ENCODE measurements around the gene GLRX.

Gene GLRX

DNA sequence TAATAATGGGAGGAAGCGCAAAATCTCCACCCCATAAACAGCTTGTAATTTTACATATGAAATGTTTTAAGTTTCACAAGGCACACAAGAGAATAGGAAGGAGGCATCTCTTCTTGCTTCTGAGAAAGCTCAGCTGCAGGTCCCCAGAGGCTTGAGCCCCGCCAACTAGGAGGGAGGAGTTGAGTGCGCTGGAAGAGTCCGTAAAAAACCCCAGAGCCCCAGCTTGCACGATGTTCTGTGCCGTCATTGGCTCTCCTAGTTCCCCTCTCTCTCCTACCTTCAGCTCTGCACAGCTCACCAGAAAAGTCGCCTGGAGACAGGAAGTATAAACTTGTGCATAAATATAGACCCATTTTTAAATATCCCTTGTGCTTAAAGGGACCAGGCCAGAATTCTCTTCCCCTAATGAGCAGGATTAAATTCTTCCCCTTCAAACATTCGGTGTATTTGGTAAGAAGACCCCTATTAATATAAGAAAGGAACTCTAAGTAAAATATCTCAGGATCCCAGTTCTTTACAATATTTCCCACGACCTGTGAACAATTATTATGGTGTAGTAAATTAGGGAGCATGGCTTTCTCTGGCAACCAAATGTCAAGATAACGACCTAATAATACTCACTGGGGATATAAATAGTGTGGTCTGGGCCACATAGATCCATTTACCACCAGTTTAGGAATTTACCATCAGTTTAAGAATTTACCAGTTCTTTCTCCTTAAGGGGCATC is 13.7 kb downstream of the GLRX start:
- TF ChIP-seq SPI1 (IDR thresholded peaks at IDR 0.05; ENCODE audit: borderline replicate concordance, low read depth) (peak; percentile 33; the same call in 1 of the 2 replicates), GABPA (IDR thresholded peaks at IDR 0.05; ENCODE audit: low read depth) (no peak)
- H3K4me3 ChIP-seq (replicated peaks; ENCODE audit: insufficient read depth, low read length): no peak overlapping the region
- H3K27me3 ChIP-seq (ENCODE audit: insufficient read depth, poor library complexity, severe bottlenecking): no peaks in the 10 kb centered on the region
- DNase-seq (ENCODE audit: low read depth in 1 of 2, low spot score in 1 of 2): peak; percentile 55 to 85
- H3K27ac ChIP-seq (replicated peaks): peak overlapping the region; percentile 72

DNA sequence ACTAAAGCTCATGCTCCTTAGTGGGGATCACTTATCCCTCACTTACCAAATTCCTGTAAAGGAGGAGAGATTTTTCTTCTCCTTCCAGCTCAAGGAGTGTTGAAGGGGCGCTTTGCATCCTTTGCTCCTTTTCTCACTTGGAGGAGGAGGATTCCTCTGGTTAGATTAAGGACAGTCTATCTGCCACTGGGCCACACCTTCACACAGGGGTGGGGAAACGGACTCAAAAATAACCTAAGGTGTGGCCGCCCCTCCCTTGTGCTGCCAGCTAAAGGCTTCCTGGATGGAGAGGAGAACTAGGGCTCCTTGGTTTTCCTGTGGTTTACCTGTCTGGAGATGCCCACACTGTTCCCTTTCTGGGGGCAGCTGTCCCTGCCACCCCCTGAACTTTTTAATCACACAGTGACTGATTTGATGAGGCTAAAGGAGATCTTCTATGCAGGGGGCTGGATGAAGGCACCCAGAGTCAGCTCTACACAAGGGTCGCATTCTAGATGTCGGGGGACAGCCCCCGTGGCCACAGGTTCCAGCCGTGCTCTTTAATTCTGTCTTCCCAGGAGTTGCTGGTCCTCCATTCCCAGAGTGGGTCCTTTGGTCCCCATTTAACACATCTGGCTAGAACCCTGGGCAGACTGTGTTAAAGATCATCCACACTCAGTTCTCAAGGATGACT is 14.4 kb downstream of the GLRX start:
- TF ChIP-seq, protein P1, sequence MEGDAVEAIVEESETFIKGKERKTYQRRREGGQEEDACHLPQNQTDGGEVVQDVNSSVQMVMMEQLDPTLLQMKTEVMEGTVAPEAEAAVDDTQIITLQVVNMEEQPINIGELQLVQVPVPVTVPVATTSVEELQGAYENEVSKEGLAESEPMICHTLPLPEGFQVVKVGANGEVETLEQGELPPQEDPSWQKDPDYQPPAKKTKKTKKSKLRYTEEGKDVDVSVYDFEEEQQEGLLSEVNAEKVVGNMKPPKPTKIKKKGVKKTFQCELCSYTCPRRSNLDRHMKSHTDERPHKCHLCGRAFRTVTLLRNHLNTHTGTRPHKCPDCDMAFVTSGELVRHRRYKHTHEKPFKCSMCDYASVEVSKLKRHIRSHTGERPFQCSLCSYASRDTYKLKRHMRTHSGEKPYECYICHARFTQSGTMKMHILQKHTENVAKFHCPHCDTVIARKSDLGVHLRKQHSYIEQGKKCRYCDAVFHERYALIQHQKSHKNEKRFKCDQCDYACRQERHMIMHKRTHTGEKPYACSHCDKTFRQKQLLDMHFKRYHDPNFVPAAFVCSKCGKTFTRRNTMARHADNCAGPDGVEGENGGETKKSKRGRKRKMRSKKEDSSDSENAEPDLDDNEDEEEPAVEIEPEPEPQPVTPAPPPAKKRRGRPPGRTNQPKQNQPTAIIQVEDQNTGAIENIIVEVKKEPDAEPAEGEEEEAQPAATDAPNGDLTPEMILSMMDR (IDR thresholded peaks at IDR 0.05; ENCODE audit: insufficient read depth, low read length): no peak
- TF ChIP-seq SPI1 (IDR thresholded peaks at IDR 0.05; ENCODE audit: borderline replicate concordance, low read depth) (no peak), GABPA (IDR thresholded peaks at IDR 0.05; ENCODE audit: low read depth) (no peak), POLR2AphosphoS5 (IDR thresholded peaks at IDR 0.05; ENCODE audit: low read depth) (no peak)
- TF ChIP-seq, protein P2, sequence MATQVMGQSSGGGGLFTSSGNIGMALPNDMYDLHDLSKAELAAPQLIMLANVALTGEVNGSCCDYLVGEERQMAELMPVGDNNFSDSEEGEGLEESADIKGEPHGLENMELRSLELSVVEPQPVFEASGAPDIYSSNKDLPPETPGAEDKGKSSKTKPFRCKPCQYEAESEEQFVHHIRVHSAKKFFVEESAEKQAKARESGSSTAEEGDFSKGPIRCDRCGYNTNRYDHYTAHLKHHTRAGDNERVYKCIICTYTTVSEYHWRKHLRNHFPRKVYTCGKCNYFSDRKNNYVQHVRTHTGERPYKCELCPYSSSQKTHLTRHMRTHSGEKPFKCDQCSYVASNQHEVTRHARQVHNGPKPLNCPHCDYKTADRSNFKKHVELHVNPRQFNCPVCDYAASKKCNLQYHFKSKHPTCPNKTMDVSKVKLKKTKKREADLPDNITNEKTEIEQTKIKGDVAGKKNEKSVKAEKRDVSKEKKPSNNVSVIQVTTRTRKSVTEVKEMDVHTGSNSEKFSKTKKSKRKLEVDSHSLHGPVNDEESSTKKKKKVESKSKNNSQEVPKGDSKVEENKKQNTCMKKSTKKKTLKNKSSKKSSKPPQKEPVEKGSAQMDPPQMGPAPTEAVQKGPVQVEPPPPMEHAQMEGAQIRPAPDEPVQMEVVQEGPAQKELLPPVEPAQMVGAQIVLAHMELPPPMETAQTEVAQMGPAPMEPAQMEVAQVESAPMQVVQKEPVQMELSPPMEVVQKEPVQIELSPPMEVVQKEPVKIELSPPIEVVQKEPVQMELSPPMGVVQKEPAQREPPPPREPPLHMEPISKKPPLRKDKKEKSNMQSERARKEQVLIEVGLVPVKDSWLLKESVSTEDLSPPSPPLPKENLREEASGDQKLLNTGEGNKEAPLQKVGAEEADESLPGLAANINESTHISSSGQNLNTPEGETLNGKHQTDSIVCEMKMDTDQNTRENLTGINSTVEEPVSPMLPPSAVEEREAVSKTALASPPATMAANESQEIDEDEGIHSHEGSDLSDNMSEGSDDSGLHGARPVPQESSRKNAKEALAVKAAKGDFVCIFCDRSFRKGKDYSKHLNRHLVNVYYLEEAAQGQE (IDR thresholded peaks at IDR 0.05; ENCODE audit: insufficient replicate concordance, low read depth): no peak
- H3K4me3 ChIP-seq (replicated peaks; ENCODE audit: insufficient read depth, low read length): no peak overlapping the region
- H3K27me3 ChIP-seq (ENCODE audit: insufficient read depth, poor library complexity, severe bottlenecking): no peaks in the 10 kb centered on the region
- no peak overlapping the region; the same call in 1 of the 2 replicates for H3K27ac ChIP-seq (replicated peaks)
- no peak for DNase-seq (ENCODE audit: low read depth in 1 of 2, low spot score in 1 of 2)

DNA sequence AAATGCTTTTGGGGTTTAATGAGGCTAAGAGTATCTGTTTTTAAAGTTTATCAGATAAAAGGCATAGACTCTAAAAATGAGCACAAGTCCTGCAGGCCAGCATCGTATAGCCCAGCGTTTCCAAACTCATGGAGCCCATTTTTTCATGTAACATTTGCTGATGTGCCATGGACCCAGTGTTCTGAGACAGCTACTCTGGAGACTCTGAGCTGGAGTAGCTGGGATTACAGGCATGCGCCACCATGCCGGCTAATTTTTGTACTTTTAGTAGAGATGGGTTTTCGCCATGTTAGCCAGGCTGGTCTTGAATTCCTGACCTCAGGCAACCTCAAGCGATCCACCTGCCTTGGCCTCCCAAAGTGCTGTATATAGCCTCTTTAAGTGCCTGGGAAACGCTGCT is 15.8 kb downstream of the GLRX start:
- TF ChIP-seq, protein P2 (IDR thresholded peaks at IDR 0.05; ENCODE audit: insufficient replicate concordance, low read depth): no peak
- TF ChIP-seq, protein P1 (IDR thresholded peaks at IDR 0.05; ENCODE audit: insufficient read depth, low read length): no peak
- no peak for TF ChIP-seq POLR2AphosphoS5 (IDR thresholded peaks at IDR 0.05; ENCODE audit: low read depth)
- no peak for TF ChIP-seq SPI1 (IDR thresholded peaks at IDR 0.05; ENCODE audit: borderline replicate concordance, low read depth)
- no peak for TF ChIP-seq GABPA (IDR thresholded peaks at IDR 0.05; ENCODE audit: low read depth)
- Histone ChIP-seq H3K4me3 (replicated peaks; ENCODE audit: insufficient read depth, low read length) (no peak overlapping the region), H3K27ac (replicated peaks) (no peak overlapping the region), H3K27me3 (ENCODE audit: insufficient read depth, poor library complexity, severe bottlenecking) (no peaks in the 10 kb centered on the region)
- DNase-seq (ENCODE audit: low read depth in 1 of 2, low spot score in 1 of 2): no peak

DNA sequence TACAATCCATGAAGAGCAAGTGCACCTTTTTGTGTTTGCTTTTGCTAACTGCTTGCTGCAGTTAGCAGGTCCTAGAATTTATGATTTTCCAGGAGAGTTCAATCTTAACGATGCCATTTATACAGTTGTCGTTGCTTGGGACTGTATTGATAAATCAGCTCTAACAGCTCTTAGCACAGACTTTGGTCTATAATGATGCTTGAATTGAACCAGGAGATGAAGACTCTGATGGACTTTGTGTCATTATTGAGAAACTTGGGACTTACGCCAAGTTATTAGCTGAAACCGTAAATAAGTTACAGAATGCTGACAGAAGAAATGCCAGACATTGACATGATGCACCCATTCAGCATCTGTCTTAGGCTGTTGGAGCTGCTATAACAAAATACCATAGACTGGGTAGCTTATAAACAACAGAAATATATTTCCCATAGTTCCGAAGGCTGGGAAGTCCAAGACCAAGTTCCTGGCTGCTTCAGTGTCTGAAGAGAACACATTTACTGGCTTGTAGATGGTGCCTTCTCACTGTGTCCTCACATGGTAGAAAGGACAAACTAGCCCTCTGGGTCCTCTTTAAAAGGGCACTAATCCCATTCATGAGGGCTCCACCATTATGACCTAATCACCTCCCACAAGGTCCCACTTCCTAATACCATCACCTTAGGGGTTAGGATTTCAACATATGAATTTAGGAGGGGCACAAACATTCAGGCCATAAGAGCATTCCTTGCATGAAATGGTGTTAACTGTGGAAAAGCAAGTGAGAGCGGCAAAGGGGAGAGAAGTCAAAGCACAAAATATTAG is 17.6 kb downstream of the GLRX start:
- no peaks in the 10 kb centered on the region for H3K27me3 ChIP-seq (ENCODE audit: insufficient read depth, poor library complexity, severe bottlenecking)
- TF ChIP-seq, protein P2 (IDR thresholded peaks at IDR 0.05; ENCODE audit: insufficient replicate concordance, low read depth): no peak
- TF ChIP-seq, protein P1 (IDR thresholded peaks at IDR 0.05; ENCODE audit: insufficient read depth, low read length): no peak
- TF ChIP-seq GABPA (IDR thresholded peaks at IDR 0.05; ENCODE audit: low read depth) (no peak), POLR2AphosphoS5 (IDR thresholded peaks at IDR 0.05; ENCODE audit: low read depth) (no peak), SPI1 (IDR thresholded peaks at IDR 0.05; ENCODE audit: borderline replicate concordance, low read depth) (no peak)
- no peak overlapping the region for H3K4me3 ChIP-seq (replicated peaks; ENCODE audit: insufficient read depth, low read length)
- H3K27ac ChIP-seq (replicated peaks): no peak overlapping the region
- DNase-seq (ENCODE audit: low read depth in 1 of 2, low spot score in 1 of 2): no peak
